Measurements from ENCODE around the gene CFAP90.

The CFAP90 gene

DNA sequence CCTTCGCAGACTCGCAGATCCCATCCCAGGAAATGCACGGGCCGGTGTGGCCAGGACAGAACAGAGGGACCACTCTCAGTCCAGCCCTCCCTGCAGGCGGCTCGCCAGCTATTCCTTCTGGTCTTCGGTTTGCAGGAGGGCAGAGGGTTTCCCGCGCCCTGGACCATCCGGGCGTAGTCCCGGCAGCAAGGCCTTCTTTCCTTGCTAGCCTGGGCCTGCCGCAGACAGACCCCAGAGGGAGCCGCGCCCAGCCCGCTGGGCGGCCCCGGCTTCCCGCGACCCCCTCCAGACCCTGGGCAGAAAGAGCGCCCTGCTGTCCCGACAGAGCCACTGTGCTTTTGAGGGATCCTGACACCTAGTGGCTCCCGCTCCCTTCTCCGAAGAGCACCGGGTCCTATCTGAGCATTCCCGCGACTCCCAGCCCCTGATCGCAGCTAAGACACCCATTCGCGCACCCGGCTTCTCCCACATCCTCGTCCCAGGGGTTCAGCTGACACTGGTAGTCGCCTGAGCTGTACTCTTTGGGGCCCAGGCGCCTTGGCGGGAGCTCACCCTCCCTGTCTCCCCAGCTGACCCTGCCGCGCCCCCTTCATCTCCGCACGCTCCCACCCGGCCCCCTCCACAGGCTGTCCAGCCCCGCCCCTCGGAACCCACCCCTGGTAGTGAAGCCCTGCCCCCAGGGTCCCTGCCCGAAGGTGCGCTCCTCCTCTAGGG, 1.1 kb downstream of the CFAP90 start:
- no peak overlapping the region for H3K4me3 ChIP-seq (ENCODE audit: low read depth, low read length)
- TF ChIP-seq, protein P1, sequence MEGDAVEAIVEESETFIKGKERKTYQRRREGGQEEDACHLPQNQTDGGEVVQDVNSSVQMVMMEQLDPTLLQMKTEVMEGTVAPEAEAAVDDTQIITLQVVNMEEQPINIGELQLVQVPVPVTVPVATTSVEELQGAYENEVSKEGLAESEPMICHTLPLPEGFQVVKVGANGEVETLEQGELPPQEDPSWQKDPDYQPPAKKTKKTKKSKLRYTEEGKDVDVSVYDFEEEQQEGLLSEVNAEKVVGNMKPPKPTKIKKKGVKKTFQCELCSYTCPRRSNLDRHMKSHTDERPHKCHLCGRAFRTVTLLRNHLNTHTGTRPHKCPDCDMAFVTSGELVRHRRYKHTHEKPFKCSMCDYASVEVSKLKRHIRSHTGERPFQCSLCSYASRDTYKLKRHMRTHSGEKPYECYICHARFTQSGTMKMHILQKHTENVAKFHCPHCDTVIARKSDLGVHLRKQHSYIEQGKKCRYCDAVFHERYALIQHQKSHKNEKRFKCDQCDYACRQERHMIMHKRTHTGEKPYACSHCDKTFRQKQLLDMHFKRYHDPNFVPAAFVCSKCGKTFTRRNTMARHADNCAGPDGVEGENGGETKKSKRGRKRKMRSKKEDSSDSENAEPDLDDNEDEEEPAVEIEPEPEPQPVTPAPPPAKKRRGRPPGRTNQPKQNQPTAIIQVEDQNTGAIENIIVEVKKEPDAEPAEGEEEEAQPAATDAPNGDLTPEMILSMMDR (IDR thresholded peaks at IDR 0.05; ENCODE audit: control insufficient read depth, extremely low read depth, insufficient read depth), result no peak
- no peak for DNase-seq (ENCODE audit: low read depth)

DNA sequence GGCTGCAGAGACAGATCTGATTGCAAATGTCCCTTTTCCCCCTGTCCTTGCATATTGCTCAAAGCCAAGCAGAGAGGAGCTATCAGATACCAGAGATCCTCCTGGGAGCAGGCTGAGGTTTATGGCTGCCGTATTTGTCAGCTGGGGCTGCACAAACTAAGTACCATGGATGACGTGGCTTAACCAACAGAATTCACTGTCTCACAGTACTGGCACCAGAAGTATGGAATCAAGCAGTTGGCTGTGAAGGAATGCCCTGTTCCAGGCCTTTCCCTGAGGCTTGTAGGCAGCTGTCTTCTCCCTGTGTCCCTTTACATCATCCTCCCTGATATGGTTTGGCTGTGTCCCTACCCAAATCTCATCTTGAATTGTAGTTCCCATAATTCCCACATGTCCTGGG, 2.6 kb downstream of the CFAP90 start:
- TF ChIP-seq, protein P1 (IDR thresholded peaks at IDR 0.05; ENCODE audit: control insufficient read depth, extremely low read depth, insufficient read depth), result no peak
- DNase-seq (ENCODE audit: low read depth), result no peak
- no peak overlapping the region for H3K4me3 ChIP-seq (ENCODE audit: low read depth, low read length)

DNA sequence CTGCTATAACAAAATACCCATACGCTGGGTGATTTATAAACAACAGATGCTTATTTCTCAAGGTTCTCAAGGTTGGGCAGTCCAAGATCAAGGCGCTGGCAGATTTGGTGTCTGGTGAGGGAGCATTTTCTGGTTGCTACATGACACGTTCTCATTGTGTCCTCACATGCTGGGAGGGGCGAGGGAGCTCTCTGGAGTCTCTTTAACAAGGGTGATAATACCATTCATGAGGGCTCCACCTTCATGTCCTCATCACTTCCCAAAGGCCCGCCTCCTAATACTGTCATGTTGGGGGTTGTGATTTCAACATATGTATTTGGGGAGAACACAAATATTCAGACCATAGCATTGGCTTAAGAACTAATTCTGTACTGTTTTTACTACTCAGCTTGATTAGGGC, 4.6 kb downstream of the CFAP90 start:
- TF ChIP-seq, protein P1 (IDR thresholded peaks at IDR 0.05; ENCODE audit: control insufficient read depth, extremely low read depth, insufficient read depth), result no peak
- DNase-seq (ENCODE audit: low read depth), result no peak
- no peak overlapping the region for H3K4me3 ChIP-seq (ENCODE audit: low read depth, low read length)

- TF ChIP-seq, protein P1 (IDR thresholded peaks at IDR 0.05; ENCODE audit: control insufficient read depth, extremely low read depth, insufficient read depth), result no peak
- H3K4me3 ChIP-seq (ENCODE audit: low read depth, low read length), result no peak overlapping the region
- DNase-seq (ENCODE audit: low read depth), result no peak
Observed at GRCh38 chr5:7845557-7845956, 5.4 kb downstream of the CFAP90 start.

- TF ChIP-seq, protein P1 (IDR thresholded peaks at IDR 0.05; ENCODE audit: control insufficient read depth, extremely low read depth, insufficient read depth), result no peak
- no peak overlapping the region for H3K4me3 ChIP-seq (ENCODE audit: low read depth, low read length)
- no peak for DNase-seq (ENCODE audit: low read depth)
Observed at GRCh38 chr5:7844901-7845300, 6.0 kb downstream of the CFAP90 start.

DNA sequence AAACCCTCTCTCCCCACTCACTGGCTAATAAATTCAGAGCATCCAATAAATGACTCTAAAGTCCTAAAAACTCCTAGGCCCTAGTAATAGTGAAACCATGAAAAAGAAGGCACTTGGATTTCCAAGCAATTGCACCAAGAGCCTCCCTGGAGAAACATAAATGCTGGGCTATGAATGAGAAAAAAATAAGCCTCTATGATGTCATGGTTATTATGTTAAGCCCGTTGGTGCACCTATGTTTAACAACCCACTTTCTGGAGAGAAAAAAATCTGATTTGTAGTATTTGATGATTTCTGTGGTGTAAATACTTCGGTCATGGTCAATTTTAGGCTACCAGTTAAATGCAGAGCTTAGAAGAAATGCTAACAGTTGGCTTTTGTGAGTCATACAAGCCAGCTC, 8.4 kb downstream of the CFAP90 start:
- TF ChIP-seq, protein P1 (IDR thresholded peaks at IDR 0.05; ENCODE audit: control insufficient read depth, extremely low read depth, insufficient read depth), result no peak
- H3K4me3 ChIP-seq (ENCODE audit: low read depth, low read length), result no peak overlapping the region
- DNase-seq (ENCODE audit: low read depth), result no peak

DNA sequence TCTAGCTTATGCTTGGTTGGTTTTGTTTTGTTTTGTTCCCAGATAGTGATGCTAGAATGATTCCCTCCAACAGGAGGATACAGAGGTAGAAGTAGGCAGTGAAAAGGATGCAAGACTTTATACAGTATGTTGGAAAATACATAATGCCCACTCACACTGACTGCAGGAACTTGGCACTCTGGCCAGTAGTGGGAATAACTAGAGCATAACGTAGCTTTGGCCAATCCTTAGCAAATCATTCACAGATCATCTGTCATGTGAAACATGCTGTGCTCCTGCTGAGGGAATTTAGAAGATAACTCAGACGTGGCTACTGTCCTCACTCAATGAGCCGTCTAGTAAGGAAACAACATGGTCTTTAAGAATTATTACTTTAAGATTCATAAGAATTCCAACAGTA, 13.5 kb downstream of the CFAP90 start:
- TF ChIP-seq, protein P1 (IDR thresholded peaks at IDR 0.05; ENCODE audit: control insufficient read depth, extremely low read depth, insufficient read depth), result no peak
- no peak overlapping the region for H3K4me3 ChIP-seq (ENCODE audit: low read depth, low read length)
- DNase-seq (ENCODE audit: low read depth), result no peak
